Measurements from ENCODE around the gene CA5A. TPM values are rescaled to one million over a fixed set of nuclear protein-coding genes. Genes with fewer than 3 reads are reported as not detected.
"Not testable (repeated sequence)": the region's sequence is repeated elsewhere in the genome, so short reads cannot be mapped to it uniquely, and the experiment has no call there.

CA5A gene
- total and polyA plus RNA-seq, 2 of the 4 experiments (the other 2 are of a cell fraction), result not detected

GRCh38 chr16:87983737-87984097 lies 47.4 kb upstream of the CA5A start:
- H3K9me3 ChIP-seq (ENCODE audit: control insufficient read depth, insufficient read depth, low read length); H4K20me1 ChIP-seq (ENCODE audit: insufficient read depth, low read length); dilution Hi-C loops (cut with HindIII; ENCODE audit: low sequenced_read_pairs, unreplicated experiment); H3K4me3 ChIP-seq (ENCODE audit: insufficient read depth, low read depth, low read length); in situ Hi-C loops (cut with MboI; ENCODE audit: low sequenced_read_pairs); intact Hi-C loops (cut with micrococcal nuclease); H3K4ac ChIP-seq (ENCODE audit: low read depth, low read length); H4K91ac ChIP-seq (ENCODE audit: insufficient read depth, low read depth, low read length); H2BK120ac ChIP-seq (ENCODE audit: low read depth, low read length); H2BK15ac ChIP-seq (ENCODE audit: low read depth, low read length); H2BK5ac ChIP-seq (ENCODE audit: low read depth, low read length, poor library complexity, severe bottlenecking); BruUV-seq (replicated peaks); H3K23ac ChIP-seq (ENCODE audit: low read depth, low read length); H3K14ac ChIP-seq (replicated peaks; ENCODE audit: low read depth, low read length); H3K56ac ChIP-seq (ENCODE audit: extremely low read depth, insufficient read depth, low read length); H3K36me3 ChIP-seq (ENCODE audit: control insufficient read depth, insufficient read depth, low read length); H3K27ac ChIP-seq (ENCODE audit: insufficient read depth, low read length); H2AFZ ChIP-seq (replicated peaks; ENCODE audit: low read length, poor library complexity); POLR2A ChIA-PET (ENCODE audit: unreplicated experiment); H3K27me3 ChIP-seq (ENCODE audit: control insufficient read depth, insufficient read depth, low read length); H2BK20ac ChIP-seq (ENCODE audit: low read depth, low read length); H2AK9ac ChIP-seq (replicated peaks; ENCODE audit: low read depth, low read length, poor library complexity); H3K9me1 ChIP-seq (ENCODE audit: insufficient read depth, low read length): not testable (repeated sequence)
- H3K4me2 ChIP-seq (ENCODE audit: low read depth, low read length), result peak overlapping the region; percentile 62; the same call in 1 of the 2 replicates
- H3K9ac ChIP-seq (ENCODE audit: low read depth, low read length), result peak overlapping the region; percentile 69; the same call in 1 of the 2 replicates
- DNase-seq (peak; percentile 71), ATAC-seq (ENCODE audit: low read depth) (0 out of 2 replicates have a peak, but pooled peaks have one; percentile 13)
- H4K8ac ChIP-seq (ENCODE audit: low read depth in 2 of 2, low read length in 2 of 2), result peak overlapping the region in 1 of 2 experiments; percentile 57; a peak in 2 of 4 replicates
- CTCF ChIA-PET, result interaction anchor here (1.0 to 1.6 kb wide), 2 partner anchors 15 to 31 kb away, joined by 3 to 4 read pairs; no protein-coding TSS in a partner anchor
- peaks cover 17% of the 10 kb centered on the region for H3K4me1 ChIP-seq (ENCODE audit: control insufficient read depth, insufficient read depth, low read length)
- 18% methylated on average over 3 of the region's 7 CpGs; no CpG with 5 or more reads in 1 of the 2 experiments for WGBS, 2 experiments (ENCODE audit: extremely low coverage in 2 of 2, insufficient read length in 1 of 2)
- peak overlapping the region; percentile 98 for H3K18ac ChIP-seq (ENCODE audit: low read depth, low read length)
- H2AK5ac ChIP-seq (ENCODE audit: low read depth, low read length), result 0 out of 2 replicates have a peak overlapping the region, but pooled peaks have one; percentile 22
- H3K79me1 ChIP-seq (ENCODE audit: low read depth in 1 of 2, low read length in 2 of 2), result peaks cover 11 to 35% of the 10 kb centered on the region in 2 experiments; a peak in 2 of 4 replicates
- peak overlapping the region; percentile 82; the same call in 1 of the 2 replicates for H4K5ac ChIP-seq (ENCODE audit: low read depth, low read length)

Data from IMR-90 (cell line).